Ammon's horn (tissue), 1 donor: ENCODE results near the gene PRRX1.

Experiments used
- DNase-seq: peaks from one replicate; pipeline ENCODE4 v3.0.0-alpha.2; 2016; ENCODE audit warnings: low spot score

PRRX1 gene

GRCh38 chr1:170692866-170693575, 29.1 kb downstream of the PRRX1 start:
- DNase-seq = no peak

GRCh38 chr1:170694172-170694926, 30.4 kb downstream of the PRRX1 start:
- no peak for DNase-seq

GRCh38 chr1:170695955-170696590, 32.1 kb downstream of the PRRX1 start:
- no peak for DNase-seq

DNA sequence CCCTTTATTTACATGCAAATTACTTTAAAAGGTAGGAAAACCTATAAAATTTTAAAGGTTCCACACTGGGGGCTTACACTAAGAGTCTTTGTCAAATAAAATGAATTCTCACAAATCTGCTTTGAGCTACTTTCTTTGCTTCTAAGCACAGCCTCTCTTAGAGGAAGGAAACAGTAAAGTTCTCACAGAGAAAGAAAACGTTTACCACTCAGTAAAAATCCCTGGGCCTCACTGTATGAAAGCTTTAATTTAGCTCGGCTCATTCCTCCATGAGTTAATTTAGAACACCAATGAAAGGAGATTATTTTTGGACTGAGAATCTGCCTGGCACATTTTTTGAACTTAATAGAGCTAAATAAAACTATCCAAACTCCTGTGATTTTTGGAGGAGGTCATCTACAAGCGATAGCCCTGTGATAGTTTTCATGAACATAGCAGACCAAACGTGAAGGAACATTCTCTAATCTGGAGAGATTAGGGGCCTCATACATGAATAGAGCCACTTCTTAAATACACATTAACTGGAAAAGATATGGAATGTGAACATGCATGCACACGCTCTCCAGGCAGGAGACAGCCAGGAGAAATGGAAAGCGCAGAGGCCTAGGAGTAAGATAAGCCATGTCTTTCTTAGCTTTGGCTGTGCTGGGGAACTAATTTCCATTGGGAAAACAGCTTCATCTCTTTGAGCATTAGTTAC, 32.8 kb downstream of the PRRX1 start:
- no peak for DNase-seq

GRCh38 chr1:170697316-170697715, 33.4 kb downstream of the PRRX1 start:
- no peak for DNase-seq

- peak; percentile 67 for DNase-seq
Measured at GRCh38 chr1:170698301-170699275, 34.7 kb downstream of the PRRX1 start.

DNA sequence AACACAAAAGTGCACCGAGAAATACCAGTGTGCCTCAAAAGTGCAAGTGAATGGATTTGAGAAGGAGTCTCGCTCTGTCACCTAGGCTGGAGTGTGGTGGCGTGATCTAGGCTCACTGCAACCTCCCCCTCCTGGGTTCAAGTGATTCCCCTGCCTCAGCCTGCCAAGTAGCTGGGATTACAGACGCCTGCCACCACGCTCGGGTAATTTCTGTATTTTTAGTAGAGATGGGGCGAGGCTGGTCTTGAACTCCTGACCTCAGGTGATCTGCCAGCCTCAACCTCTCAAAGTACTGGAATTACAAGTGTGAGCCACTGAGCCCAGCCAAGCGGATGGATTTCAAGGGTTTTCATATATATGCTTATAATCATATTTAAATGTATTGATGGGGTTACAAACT, 35.8 kb downstream of the PRRX1 start:
- no peak for DNase-seq

- no peak for DNase-seq
Measured at GRCh38 chr1:170700842-170701615, 37.1 kb downstream of the PRRX1 start.

- no peak for DNase-seq
Measured at GRCh38 chr1:170701962-170702361, 38.0 kb downstream of the PRRX1 start.

GRCh38 chr1:170703591-170703990, 39.7 kb downstream of the PRRX1 start:
- DNase-seq = no peak

DNA sequence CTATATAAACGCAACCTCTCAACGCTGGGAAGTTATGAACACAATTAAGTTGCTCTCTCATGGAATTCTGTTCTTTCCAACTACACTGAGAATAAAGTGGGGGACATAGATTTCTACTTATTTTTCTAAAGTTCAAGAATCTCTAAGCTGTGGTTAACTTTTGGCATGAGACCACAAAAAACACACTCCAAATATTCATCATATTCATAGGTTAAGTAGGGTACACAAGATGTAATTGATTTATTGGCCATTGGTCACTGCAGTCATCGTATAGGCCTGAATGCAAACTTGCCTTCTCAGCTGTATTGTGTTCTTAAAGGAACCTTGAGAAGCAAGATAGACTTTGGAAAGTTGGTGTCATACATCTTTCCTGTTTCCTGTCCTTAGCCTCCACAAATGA, 40.3 kb downstream of the PRRX1 start:
- DNase-seq = no peak

GRCh38 chr1:170705981-170706380, 42.0 kb downstream of the PRRX1 start:
- no peak for DNase-seq

DNA sequence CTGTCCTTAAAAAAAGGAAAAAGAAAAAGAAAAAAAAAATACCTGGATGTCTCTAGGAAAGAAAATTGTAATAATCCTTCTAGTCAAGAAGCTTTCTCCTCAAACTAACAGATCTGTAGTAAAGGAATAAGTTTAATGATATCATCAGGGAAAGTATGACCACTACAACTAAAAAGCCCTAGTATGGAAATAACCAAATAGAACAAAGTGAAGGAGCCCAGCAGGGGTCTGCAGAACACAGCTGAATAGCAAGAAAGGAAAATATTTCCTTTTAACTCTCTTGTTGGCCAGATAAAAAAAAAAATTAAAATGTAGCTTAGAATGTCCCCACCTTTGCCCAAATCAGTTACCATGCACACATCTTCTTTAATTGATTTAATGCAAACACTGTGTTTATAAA, 43.2 kb downstream of the PRRX1 start:
- no peak for DNase-seq

- peak; percentile 46 for DNase-seq
Measured at GRCh38 chr1:170707959-170708655, 44.2 kb downstream of the PRRX1 start.

DNA sequence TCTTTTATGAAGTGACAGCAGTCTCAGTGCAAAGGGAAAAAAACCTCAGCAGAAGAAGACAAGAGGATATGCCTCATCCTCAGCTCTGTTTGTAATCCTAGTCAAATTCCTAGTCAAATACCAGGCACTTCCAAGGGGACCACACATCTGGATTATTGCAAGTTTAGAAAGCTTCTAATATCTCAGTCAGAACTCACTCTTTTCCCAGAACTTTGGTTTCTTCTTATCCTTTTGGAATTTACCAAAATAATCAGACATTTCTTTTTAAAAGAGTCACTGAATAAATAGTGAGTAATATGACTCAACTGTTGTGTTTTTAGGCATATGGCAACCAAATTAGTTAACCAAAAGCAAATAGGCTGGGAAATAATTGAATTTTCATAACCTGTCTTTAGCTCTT, 47.8 kb downstream of the PRRX1 start:
- DNase-seq = no peak

GRCh38 chr1:170714163-170714562, 50.2 kb downstream of the PRRX1 start:
- DNase-seq = no peak

DNA sequence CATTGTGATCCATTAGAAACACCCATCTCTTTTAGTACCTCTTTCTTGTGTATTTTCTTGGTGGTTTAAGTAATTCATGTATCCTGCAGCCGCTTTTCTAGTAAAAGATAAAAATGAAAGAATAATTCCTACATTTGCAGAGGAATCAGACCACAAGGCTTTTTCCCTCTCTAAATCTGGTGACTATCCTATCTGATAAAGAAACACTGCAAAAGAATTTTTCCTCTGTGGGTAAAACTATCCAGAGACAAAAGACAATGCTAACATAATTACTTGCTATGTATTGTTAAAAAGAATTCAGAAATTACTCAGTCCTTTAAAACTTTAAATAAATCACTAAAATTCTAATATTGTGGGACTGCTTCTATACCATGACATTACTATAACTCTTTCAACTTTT, 51.0 kb downstream of the PRRX1 start:
- DNase-seq = no peak

- no peak for DNase-seq
Measured at GRCh38 chr1:170716835-170717429, 53.0 kb downstream of the PRRX1 start.

DNA sequence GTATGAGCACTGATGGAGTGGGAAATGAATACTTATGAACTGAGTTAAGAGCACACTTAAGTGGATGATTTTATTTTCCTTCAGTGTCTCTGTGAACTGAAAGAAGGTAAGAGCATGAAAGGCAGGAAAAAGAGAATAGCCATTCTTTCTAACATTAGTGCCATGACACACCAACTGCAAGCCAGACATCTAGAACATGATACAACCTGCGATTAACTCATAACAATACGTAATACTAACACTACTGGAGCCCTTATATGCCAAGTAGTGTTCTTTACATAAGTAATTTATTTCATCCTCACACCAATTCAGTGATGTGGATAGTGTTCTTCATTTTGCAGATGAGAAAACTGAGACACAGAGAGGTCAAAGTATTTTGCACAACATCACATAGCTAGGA, 56.7 kb downstream of the PRRX1 start:
- no peak for DNase-seq

DNA sequence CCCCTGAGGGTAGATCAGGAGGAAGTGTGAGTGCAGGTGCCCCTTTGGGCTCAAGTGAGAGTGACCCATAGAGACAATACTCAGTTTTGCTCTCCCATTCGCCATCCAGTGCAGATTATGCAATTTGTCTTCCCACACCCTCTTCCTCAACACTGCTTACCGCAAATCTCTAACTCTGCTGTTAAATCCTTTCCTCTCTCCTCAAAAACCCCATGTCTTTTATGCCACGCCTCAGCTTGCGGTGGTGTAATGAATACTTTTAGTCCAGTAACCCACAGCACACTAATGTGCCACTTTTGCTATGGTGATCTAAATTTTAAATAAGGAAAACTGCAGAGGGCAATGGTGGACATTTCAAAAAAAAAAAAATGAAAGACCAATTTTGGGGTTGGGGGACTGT, 57.7 kb downstream of the PRRX1 start:
- no peak for DNase-seq
